Erythroblast (primary cell): Measurements from ENCODE around the gene NANP.
A peak's percentile ranks its signal among the peaks of the same experiment; 100 is the strongest.
"Not testable (repeated sequence)": the region's sequence is repeated elsewhere in the genome, so short reads cannot be mapped to it uniquely, and the experiment has no call there.

Source experiments
- DNase-seq, 2 experiments: peaks; one replicate each; lab custom pipeline; 2025; lab: John Stamatoyannopoulos, UW
- GATA1 ChIP-seq: IDR thresholded peaks from 2 replicates; pipeline ENCODE4 v1.6.1; 2011; ENCODE audit warnings: low read depth, mild to moderate bottlenecking, control low read depth, low read length, moderate library complexity
- POLR2A ChIP-seq: IDR thresholded peaks from 2 replicates; pipeline ENCODE4 v1.6.1; 2011; ENCODE audit warnings: mild to moderate bottlenecking, low read length

NANP gene

GRCh38 chr20:25626779-25627178 is 3.0 kb upstream of the NANP start:
- TF ChIP-seq POLR2A (no peak), GATA1 (no peak)
- no peak for DNase-seq

GRCh38 chr20:25624500-25624939 is 706 bp upstream of the NANP start:
- no peak for DNase-seq
- no peak for TF ChIP-seq POLR2A
- TF ChIP-seq GATA1, result no peak

- peak; percentile 64 to 70 for DNase-seq
- TF ChIP-seq POLR2A (no peak), GATA1 (no peak)
Observed at GRCh38 chr20:25623225-25623735, 534 bp downstream of the NANP start.

GRCh38 chr20:25622450-25623224 is 1.2 kb downstream of the NANP start:
- TF ChIP-seq POLR2A (no peak), GATA1 (no peak)
- no peak for DNase-seq

GRCh38 chr20:25622049-25622448 is 1.8 kb downstream of the NANP start:
- TF ChIP-seq POLR2A (no peak), GATA1 (no peak)
- DNase-seq, result no peak

GRCh38 chr20:25619514-25619913 is 4.3 kb downstream of the NANP start:
- TF ChIP-seq POLR2A, result no peak
- no peak for TF ChIP-seq GATA1
- DNase-seq, result no peak

GRCh38 chr20:25608774-25609173 is 15.0 kb downstream of the NANP start:
- no peak for DNase-seq
- no peak for TF ChIP-seq GATA1
- TF ChIP-seq POLR2A, result no peak

- TF ChIP-seq POLR2A, result no peak
- no peak for TF ChIP-seq GATA1
- no peak for DNase-seq
Observed at GRCh38 chr20:25606094-25606695, 17.6 kb downstream of the NANP start.

GRCh38 chr20:25605148-25605547 is 18.7 kb downstream of the NANP start:
- TF ChIP-seq GATA1 (no peak), POLR2A (no peak)
- no peak for DNase-seq

- TF ChIP-seq POLR2A, result no peak
- no peak for TF ChIP-seq GATA1
- DNase-seq, result no peak
Observed at GRCh38 chr20:25604611-25605010, 19.2 kb downstream of the NANP start.

- not testable (repeated sequence) for DNase-seq
Observed at GRCh38 chr20:25602914-25603309, 20.9 kb downstream of the NANP start.

- DNase-seq, result not testable (repeated sequence)
Observed at GRCh38 chr20:25602191-25602913, 21.5 kb downstream of the NANP start.

- TF ChIP-seq GATA1, result no peak
- no peak for TF ChIP-seq POLR2A
- DNase-seq, result no peak
Observed at GRCh38 chr20:25601659-25602058, 22.2 kb downstream of the NANP start.

- TF ChIP-seq GATA1 (no peak), POLR2A (no peak)
- no peak for DNase-seq
Observed at GRCh38 chr20:25600632-25601031, 23.2 kb downstream of the NANP start.
